Endothelial cell (in vitro differentiated cells): Measurements from ENCODE around the gene TRPC4AP. TPM values are rescaled to one million over a fixed set of nuclear protein-coding genes. Genes with fewer than 3 reads are reported as not detected.

Source experiments
- DNase-seq: peaks from one replicate; pipeline ENCODE4 v3.0.0; 2021; ENCODE audit warnings: low spot score
- H3K27ac Mint-ChIP-seq: one replicate; pipeline ENCODE4 v1.8.0; 2021; ENCODE audit warnings: mixed read lengths, inconsistent platforms; ENCODE audit not compliant: unreplicated experiment
- H3K27me3 Mint-ChIP-seq: one replicate; pipeline ENCODE4 v1.8.0; 2021; ENCODE audit warnings: mild to moderate bottlenecking, moderate library complexity, mixed read lengths, inconsistent platforms; ENCODE audit not compliant: unreplicated experiment
- H3K36me3 Mint-ChIP-seq: one replicate; pipeline ENCODE4 v1.8.0; 2021; ENCODE audit warnings: mild to moderate bottlenecking, low read depth, mixed read lengths, inconsistent platforms; ENCODE audit not compliant: unreplicated experiment
- H3K4me1 Mint-ChIP-seq: one replicate; pipeline ENCODE4 v1.8.0; 2021; ENCODE audit warnings: mild to moderate bottlenecking, mixed read lengths, inconsistent platforms; ENCODE audit not compliant: unreplicated experiment
- H3K4me3 Mint-ChIP-seq: one replicate; pipeline ENCODE4 v1.8.0; 2021; ENCODE audit warnings: mild to moderate bottlenecking, mixed read lengths, inconsistent platforms; ENCODE audit not compliant: unreplicated experiment
- H3K9me3 Mint-ChIP-seq: one replicate; pipeline ENCODE4 v1.8.0; 2021; ENCODE audit warnings: mixed read lengths, inconsistent platforms; ENCODE audit not compliant: unreplicated experiment
- CTCF ChIP-seq: fragments of 200-600 bp; sonication (generic); IDR thresholded peaks from one replicate; pipeline ENCODE4 v1.5.0; 2021; ENCODE audit warnings: antibody characterized with exemption; ENCODE audit not compliant: unreplicated experiment
- total RNA-seq: library from RNA; stranded (reverse); fragmentation: NEBNext Ultra II Directional; extraction: Animal tissue kit (Norgen Biotek cat#: 25700); gene quantifications from one replicate; pipeline ENCODE4 v1.2.1, GENCODE V29; 2021; ENCODE audit not compliant: unreplicated experiment

The TRPC4AP gene
- total RNA-seq, 1 donor from 2014 or later: 109 TPM

- Mint-ChIP-seq H3K4me1 (peaks cover 5% of the 10 kb centered on the region), H3K9me3 (no peaks in the 10 kb centered on the region), H3K4me3 (no peak overlapping the region), H3K27ac (peak overlapping the region; percentile 18), H3K36me3 (peaks cover 10% of the 10 kb centered on the region), H3K27me3 (peaks cover 10% of the 10 kb centered on the region)
- no peak for TF ChIP-seq CTCF
- DNase-seq: no peak
Observed at GRCh38 chr20:34990661-34991214, 101.9 kb downstream of the TRPC4AP start.

GRCh38 chr20:34990231-34990630 lies 102.4 kb downstream of the TRPC4AP start:
- peak overlapping the region; percentile 18 for H3K27ac Mint-ChIP-seq
- no peaks in the 10 kb centered on the region for H3K9me3 Mint-ChIP-seq
- no peak for TF ChIP-seq CTCF
- H3K27me3 Mint-ChIP-seq: peaks cover 10% of the 10 kb centered on the region
- no peak overlapping the region for H3K4me3 Mint-ChIP-seq
- DNase-seq: no peak
- H3K4me1 Mint-ChIP-seq: peaks cover 10% of the 10 kb centered on the region
- peaks cover 11% of the 10 kb centered on the region for H3K36me3 Mint-ChIP-seq

GRCh38 chr20:34989670-34990069 lies 102.9 kb downstream of the TRPC4AP start:
- H3K9me3 Mint-ChIP-seq: no peaks in the 10 kb centered on the region
- H3K27me3 Mint-ChIP-seq: peaks cover 14% of the 10 kb centered on the region
- peaks cover 13% of the 10 kb centered on the region for H3K4me1 Mint-ChIP-seq
- H3K4me3 Mint-ChIP-seq: no peak overlapping the region
- peaks cover 14% of the 10 kb centered on the region for H3K36me3 Mint-ChIP-seq
- H3K27ac Mint-ChIP-seq: no peak overlapping the region
- TF ChIP-seq CTCF: no peak
- DNase-seq: no peak

GRCh38 chr20:34989118-34989517 lies 103.5 kb downstream of the TRPC4AP start:
- Mint-ChIP-seq H3K27ac (no peak overlapping the region), H3K4me3 (no peak overlapping the region), H3K27me3 (peaks cover 15% of the 10 kb centered on the region), H3K4me1 (peaks cover 14% of the 10 kb centered on the region), H3K36me3 (peaks cover 14% of the 10 kb centered on the region), H3K9me3 (no peaks in the 10 kb centered on the region)
- no peak for DNase-seq
- no peak for TF ChIP-seq CTCF

GRCh38 chr20:34988191-34988540 lies 104.4 kb downstream of the TRPC4AP start:
- no peak overlapping the region for H3K4me3 Mint-ChIP-seq

More at GRCh38 chr20:34988191-34988540, 104.4 kb downstream of the TRPC4AP start:
- peaks cover 14% of the 10 kb centered on the region for H3K36me3 Mint-ChIP-seq
- no peak for DNase-seq
- peaks cover 17% of the 10 kb centered on the region for H3K27me3 Mint-ChIP-seq
- peaks cover 22% of the 10 kb centered on the region for H3K4me1 Mint-ChIP-seq
- no peaks in the 10 kb centered on the region for H3K9me3 Mint-ChIP-seq
- peak overlapping the region; percentile 15 for H3K27ac Mint-ChIP-seq
- no peak for TF ChIP-seq CTCF
